ENCODE data around the gene PRTN3. TPM values are rescaled to one million over a fixed set of nuclear protein-coding genes. Genes with fewer than 3 reads are reported as not detected.

Gene PRTN3
- total and polyA plus RNA-seq, 2 of the 4 experiments (the other 2 are of a cell fraction), result not detected

DNA sequence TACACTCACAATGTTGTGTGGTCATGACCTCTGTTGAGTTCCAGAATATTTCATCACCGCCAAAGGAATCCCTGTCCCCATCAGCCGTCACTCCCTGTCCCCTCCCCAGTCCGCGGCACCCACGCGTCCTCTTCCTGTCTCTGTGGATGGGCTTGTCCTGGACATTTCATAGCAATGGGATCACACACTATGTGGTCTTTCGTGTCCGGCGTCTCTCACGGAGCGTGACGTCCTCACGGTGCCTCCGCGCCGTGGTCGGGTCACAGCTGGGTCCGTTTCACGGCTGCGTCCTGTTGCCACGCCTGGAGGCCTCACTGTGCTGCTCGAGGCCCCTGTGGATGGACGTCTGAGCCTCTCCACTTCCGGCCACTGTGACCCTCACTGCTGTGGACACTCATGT lies 6.6 kb upstream of the PRTN3 start:
- dilution Hi-C loops (cut with HindIII; ENCODE audit: low sequenced_read_pairs, unreplicated experiment), result no loop called here
- no peak overlapping the region for H4K91ac ChIP-seq (ENCODE audit: insufficient read depth, low read depth, low read length)
- H3K9me3 ChIP-seq (ENCODE audit: control insufficient read depth, insufficient read depth, low read length), result no peaks in the 10 kb centered on the region

More for the DNA sequence above, 6.6 kb upstream of the PRTN3 start:
- DNase-seq, result no peak
- Histone ChIP-seq H3K14ac (replicated peaks; ENCODE audit: low read depth, low read length) (no peak overlapping the region), H3K27me3 (ENCODE audit: control insufficient read depth, insufficient read depth, low read length) (peaks cover 3% of the 10 kb centered on the region; the same call in 1 of the 2 replicates), H2AK5ac (ENCODE audit: low read depth, low read length) (no peak overlapping the region; the same call in 1 of the 2 replicates), H3K4me3 (ENCODE audit: insufficient read depth, low read depth, low read length) (no peak overlapping the region), H3K4me2 (ENCODE audit: low read depth, low read length) (no peak overlapping the region), H2BK120ac (ENCODE audit: low read depth, low read length) (no peak overlapping the region), H2BK20ac (ENCODE audit: low read depth, low read length) (no peak overlapping the region), H2BK15ac (ENCODE audit: low read depth, low read length) (no peak overlapping the region), H3K4ac (ENCODE audit: low read depth, low read length) (no peak overlapping the region), H2BK5ac (ENCODE audit: low read depth, low read length, poor library complexity, severe bottlenecking) (no peak overlapping the region), H2AK9ac (replicated peaks; ENCODE audit: low read depth, low read length, poor library complexity) (no peak overlapping the region), H3K9ac (ENCODE audit: low read depth, low read length) (no peak overlapping the region), H4K5ac (ENCODE audit: low read depth, low read length) (no peak overlapping the region), H3K56ac (ENCODE audit: extremely low read depth, insufficient read depth, low read length) (no peak overlapping the region), H3K79me1 (ENCODE audit: low read depth in 1 of 2, low read length in 2 of 2) (no peaks in the 10 kb centered on the region), H3K4me1 (ENCODE audit: control insufficient read depth, insufficient read depth, low read length) (no peaks in the 10 kb centered on the region), H4K20me1 (ENCODE audit: insufficient read depth, low read length) (no peaks in the 10 kb centered on the region), H3K18ac (ENCODE audit: low read depth, low read length) (no peak overlapping the region), H3K36me3 (ENCODE audit: control insufficient read depth, insufficient read depth, low read length) (no peaks in the 10 kb centered on the region), H4K8ac (ENCODE audit: low read depth in 2 of 2, low read length in 2 of 2) (no peak overlapping the region), H3K27ac (ENCODE audit: insufficient read depth, low read length) (no peak overlapping the region), H2AFZ (replicated peaks; ENCODE audit: low read length, poor library complexity) (peak overlapping the region; percentile 32), H3K23ac (ENCODE audit: low read depth, low read length) (no peak overlapping the region), H3K9me1 (ENCODE audit: insufficient read depth, low read length) (no peaks in the 10 kb centered on the region)
- in situ Hi-C loops (cut with MboI; ENCODE audit: low sequenced_read_pairs) (no loop called here), intact Hi-C loops (cut with micrococcal nuclease) (no loop called here)
- CTCF ChIA-PET, result no interaction called here
- ATAC-seq (ENCODE audit: low read depth), result no peak
- POLR2A ChIA-PET (ENCODE audit: unreplicated experiment), result no interaction called here
- TF ChIP-seq SMC3 (IDR thresholded peaks at IDR 0.05; ENCODE audit: low read depth, low read length) (no peak), MXI1 (IDR thresholded peaks at IDR 0.05; ENCODE audit: borderline replicate concordance, low read depth, low read length) (no peak), CHD1 (IDR thresholded peaks at IDR 0.05; ENCODE audit: low read depth, low read length) (no peak), RFX5 (IDR thresholded peaks at IDR 0.05; ENCODE audit: low read depth, low read length) (no peak), RAD21 (IDR thresholded peaks at IDR 0.05; ENCODE audit: low read length) (no peak), CEBPB (IDR thresholded peaks at IDR 0.05; ENCODE audit: low read depth, low read length) (no peak), NFE2L2 (IDR thresholded peaks at IDR 0.05; ENCODE audit: low read depth, low read length) (no peak), BHLHE40 (IDR thresholded peaks at IDR 0.05; ENCODE audit: low read depth, low read length) (no peak), MAZ (IDR thresholded peaks at IDR 0.05; ENCODE audit: borderline replicate concordance, low read depth, low read length) (no peak), MAFK (IDR thresholded peaks at IDR 0.05; ENCODE audit: low read depth, low read length) (no peak), RCOR1 (IDR thresholded peaks at IDR 0.05; ENCODE audit: insufficient replicate concordance, low read length) (no peak), FOS (IDR thresholded peaks at IDR 0.05; ENCODE audit: low read depth, low read length) (no peak), POLR2A (IDR thresholded peaks at IDR 0.05; ENCODE audit: low read depth, low read length) (no peak)
- TF ChIP-seq, protein P1, sequence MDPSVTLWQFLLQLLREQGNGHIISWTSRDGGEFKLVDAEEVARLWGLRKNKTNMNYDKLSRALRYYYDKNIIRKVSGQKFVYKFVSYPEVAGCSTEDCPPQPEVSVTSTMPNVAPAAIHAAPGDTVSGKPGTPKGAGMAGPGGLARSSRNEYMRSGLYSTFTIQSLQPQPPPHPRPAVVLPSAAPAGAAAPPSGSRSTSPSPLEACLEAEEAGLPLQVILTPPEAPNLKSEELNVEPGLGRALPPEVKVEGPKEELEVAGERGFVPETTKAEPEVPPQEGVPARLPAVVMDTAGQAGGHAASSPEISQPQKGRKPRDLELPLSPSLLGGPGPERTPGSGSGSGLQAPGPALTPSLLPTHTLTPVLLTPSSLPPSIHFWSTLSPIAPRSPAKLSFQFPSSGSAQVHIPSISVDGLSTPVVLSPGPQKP (IDR thresholded peaks at IDR 0.05; ENCODE audit: borderline replicate concordance, low read depth, low read length), result no peak
- TF ChIP-seq, protein P2, sequence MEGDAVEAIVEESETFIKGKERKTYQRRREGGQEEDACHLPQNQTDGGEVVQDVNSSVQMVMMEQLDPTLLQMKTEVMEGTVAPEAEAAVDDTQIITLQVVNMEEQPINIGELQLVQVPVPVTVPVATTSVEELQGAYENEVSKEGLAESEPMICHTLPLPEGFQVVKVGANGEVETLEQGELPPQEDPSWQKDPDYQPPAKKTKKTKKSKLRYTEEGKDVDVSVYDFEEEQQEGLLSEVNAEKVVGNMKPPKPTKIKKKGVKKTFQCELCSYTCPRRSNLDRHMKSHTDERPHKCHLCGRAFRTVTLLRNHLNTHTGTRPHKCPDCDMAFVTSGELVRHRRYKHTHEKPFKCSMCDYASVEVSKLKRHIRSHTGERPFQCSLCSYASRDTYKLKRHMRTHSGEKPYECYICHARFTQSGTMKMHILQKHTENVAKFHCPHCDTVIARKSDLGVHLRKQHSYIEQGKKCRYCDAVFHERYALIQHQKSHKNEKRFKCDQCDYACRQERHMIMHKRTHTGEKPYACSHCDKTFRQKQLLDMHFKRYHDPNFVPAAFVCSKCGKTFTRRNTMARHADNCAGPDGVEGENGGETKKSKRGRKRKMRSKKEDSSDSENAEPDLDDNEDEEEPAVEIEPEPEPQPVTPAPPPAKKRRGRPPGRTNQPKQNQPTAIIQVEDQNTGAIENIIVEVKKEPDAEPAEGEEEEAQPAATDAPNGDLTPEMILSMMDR (conservative IDR thresholded peaks at IDR 0.05; ENCODE audit: low read depth, low read length), result no peak
- TF ChIP-seq, protein P3, sequence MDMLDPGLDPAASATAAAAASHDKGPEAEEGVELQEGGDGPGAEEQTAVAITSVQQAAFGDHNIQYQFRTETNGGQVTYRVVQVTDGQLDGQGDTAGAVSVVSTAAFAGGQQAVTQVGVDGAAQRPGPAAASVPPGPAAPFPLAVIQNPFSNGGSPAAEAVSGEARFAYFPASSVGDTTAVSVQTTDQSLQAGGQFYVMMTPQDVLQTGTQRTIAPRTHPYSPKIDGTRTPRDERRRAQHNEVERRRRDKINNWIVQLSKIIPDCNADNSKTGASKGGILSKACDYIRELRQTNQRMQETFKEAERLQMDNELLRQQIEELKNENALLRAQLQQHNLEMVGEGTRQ (IDR thresholded peaks at IDR 0.05; ENCODE audit: low read depth, low read length), result no peak
- no TSS peak for BruUV-seq (replicated peaks)
- WGBS, 2 experiments (ENCODE audit: extremely low coverage in 2 of 2, insufficient read length in 1 of 2), result 64% methylated on average over 10 of the region's 24 CpGs; no CpG with 5 or more reads in 1 of the 2 experiments
